GM12874 (cell line): Measurements from ENCODE around the gene MCF2L2.

Experiments
- TF ChIP-seq, protein P1 (sequence below): IDR thresholded peaks from 2 replicates; pipeline ENCODE4 v1.5.1; 2011; ENCODE audit warnings: low read depth, mild to moderate bottlenecking, control low read depth, low read length, moderate library complexity; ENCODE audit not compliant: insufficient read depth

The MCF2L2 gene

DNA sequence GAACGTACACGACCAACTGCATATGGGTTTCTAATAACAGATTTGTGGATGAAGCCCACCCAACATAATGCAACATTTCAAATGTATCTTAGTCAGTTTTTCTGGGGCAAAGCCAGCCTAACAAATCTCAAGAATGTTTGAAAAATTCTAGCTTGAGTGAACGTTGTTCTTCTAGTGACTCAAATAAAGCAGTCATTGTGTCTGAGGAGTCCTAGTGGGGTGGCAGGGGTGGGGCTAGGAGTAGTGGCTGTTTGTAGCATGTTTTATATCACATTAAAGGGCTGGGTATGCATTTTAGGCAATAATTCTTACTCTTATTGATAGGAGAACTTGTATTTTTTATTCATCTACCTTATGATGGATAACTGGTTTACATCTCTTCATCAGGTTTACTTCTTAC, 169.3 kb downstream of the MCF2L2 start:
- TF ChIP-seq, protein P1, sequence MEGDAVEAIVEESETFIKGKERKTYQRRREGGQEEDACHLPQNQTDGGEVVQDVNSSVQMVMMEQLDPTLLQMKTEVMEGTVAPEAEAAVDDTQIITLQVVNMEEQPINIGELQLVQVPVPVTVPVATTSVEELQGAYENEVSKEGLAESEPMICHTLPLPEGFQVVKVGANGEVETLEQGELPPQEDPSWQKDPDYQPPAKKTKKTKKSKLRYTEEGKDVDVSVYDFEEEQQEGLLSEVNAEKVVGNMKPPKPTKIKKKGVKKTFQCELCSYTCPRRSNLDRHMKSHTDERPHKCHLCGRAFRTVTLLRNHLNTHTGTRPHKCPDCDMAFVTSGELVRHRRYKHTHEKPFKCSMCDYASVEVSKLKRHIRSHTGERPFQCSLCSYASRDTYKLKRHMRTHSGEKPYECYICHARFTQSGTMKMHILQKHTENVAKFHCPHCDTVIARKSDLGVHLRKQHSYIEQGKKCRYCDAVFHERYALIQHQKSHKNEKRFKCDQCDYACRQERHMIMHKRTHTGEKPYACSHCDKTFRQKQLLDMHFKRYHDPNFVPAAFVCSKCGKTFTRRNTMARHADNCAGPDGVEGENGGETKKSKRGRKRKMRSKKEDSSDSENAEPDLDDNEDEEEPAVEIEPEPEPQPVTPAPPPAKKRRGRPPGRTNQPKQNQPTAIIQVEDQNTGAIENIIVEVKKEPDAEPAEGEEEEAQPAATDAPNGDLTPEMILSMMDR = no peak

DNA sequence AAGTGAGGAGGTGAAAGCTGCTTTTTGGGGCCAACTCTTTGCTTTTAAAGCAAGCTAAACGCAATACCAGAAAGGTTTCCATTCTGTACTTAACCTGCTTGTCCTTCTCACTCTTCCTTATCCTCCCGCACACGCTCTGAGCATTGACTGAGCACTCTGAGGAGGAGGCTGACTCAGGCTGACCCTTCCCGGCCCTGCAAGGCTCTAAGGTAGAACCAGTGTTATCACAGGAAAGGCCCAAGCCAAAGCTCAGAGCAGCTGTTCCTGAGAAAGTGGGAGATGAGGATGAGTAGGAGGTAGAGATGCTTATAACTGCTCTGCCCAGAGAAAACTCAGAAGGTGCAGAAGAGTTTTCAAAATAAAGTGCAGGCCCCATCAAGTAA, 173.1 kb downstream of the MCF2L2 start:
- TF ChIP-seq, protein P1 = no peak

GRCh38 chr3:183254487-183255347, 173.7 kb downstream of the MCF2L2 start:
- TF ChIP-seq, protein P1 = no peak

DNA sequence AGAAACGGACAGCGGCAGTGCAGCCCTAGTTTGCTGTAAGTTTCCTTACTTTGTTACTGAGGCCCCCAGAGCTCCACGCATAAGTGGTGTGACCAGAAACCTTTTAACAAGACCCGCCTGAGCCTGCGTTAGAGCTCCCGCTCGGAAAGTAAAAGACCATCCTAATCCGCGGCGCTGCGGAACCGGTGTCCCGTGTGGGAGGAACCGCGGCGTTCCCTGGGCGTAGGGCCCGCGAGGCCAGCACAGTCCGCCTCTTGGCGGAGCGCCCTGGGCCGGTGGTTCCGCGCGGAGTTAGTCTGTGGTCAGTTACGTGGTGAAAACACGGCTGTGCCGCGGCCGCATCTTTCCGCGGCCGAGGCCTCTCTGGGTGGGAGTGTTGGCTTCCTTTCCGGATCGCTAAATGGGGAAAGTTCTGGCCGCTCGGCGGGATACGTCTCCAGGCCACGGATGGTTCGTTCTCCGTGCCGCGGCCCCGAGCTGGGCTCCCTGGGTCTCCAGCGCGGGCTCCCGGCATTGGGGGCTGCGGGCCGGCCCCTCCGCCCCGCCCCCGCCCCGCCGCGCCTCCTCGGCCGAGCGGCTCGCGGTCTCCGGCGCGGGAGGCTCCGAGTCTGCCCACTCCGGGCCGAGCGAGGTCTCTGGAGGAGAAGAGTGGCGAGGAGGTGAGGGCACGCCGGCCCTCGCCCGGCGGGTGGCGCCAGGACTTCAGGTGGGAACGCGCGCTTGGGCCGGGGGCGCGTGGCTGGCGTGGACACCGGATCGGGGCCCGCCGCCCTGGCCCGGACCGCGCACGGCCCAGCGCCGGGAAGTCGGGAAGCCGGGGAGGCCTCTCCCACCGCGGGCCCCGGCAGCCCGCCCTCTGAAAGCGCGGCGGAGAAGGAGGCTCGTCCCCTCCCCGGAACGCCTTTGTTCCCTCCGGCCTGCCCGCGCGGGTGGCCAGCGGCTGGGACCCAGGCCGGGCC, 174.6 kb downstream of the MCF2L2 start:
- TF ChIP-seq, protein P1 = 0 out of 2 replicates have a peak, but pooled peaks have one; percentile 18

GRCh38 chr3:183252973-183253527, 175.4 kb downstream of the MCF2L2 start, which contains the start of gene B3GNT5:
TSS of gene B3GNT5 (plus strand) at chr3:183253253. CDS start at chr3:183269799, 16,546 bp downstream.
- TF ChIP-seq, protein P1 = no peak

DNA sequence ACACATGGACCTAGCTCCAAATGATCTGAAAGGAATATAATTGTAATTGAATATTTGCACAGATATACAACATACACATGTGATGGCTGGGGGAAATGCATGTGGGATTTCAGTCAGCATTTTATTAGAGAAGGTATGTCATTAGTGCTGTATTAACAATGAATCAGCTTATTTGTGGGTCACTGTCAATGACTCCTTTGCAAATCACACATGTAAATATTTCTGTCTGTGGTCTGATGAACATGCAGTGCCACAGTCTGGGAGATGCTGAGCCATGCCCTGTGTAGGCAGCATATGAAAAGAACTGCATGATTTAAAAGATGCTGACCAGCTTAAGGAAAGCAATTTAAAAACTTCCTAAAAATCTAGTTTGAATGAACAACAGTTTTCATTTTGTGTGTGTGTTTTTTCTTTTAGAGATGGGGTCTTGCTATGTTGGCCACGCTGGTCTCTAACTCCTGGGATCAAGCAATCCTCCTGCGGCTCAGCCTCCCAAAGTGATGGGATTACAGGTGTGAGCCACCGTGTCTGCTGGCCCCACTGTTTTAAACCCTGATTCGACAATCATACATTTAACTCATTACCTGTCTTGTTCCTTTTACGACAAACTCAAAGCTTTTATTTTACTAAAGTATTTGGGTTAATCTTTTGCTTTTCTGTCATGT, 176.2 kb downstream of the MCF2L2 start:
- TF ChIP-seq, protein P1 = no peak
